Measurements from ENCODE around the gene LARGE1.

LARGE1 gene

DNA sequence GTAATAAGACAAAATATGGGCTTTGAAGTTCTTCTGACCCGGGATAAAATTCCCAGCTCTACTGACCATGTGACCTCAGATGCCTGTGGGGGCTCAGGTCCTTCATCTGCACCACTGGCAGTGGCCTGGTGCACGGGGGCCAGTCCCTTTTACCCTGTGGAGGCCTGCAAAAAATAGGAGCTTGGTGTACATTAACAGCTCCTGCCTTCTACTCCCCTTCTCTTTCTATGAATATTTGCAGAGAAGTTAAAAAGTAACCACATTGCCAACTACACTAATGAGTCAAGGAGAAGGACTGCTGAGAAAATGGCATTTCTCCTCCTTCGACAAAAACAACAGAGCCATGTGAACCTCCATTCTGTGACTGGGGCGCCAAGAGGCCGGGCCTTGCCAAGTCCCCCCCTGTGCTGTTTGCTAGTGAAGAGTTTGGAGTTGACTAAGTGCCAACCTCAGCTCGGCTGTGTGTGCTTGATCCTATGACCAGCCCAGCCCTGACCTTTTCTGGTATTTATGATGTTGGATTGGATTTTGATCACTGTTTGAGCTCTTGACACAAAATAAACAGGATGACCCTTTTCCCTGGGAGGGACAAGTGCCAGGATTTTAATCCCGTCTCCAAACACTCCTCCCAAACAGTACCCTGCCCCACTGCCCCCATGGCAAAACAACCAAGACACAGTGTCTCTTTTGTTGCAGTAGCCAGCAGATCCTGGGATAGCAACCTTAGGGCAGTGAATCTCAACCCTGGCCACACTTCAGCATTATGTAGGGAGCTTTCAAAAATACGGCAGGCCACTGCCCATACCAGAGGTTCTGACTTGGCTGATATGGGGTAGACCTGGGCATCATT, 380.1 kb downstream of the LARGE1 start:
- Histone ChIP-seq H3K36me3 (replicated peaks) (no peaks in the 10 kb centered on the region), H3K4me1 (no peaks in the 10 kb centered on the region), H3K4me3 (no peak overlapping the region), H3K27me3 (ENCODE audit: low read depth) (no peaks in the 10 kb centered on the region), H3K9me3 (no peaks in the 10 kb centered on the region)
- in situ Hi-C loops (cut with MboI; ENCODE audit: low sequenced_read_pairs), result no loop called here
- DNase-seq (ENCODE audit: low spot score in 2 of 2), result no peak

DNA sequence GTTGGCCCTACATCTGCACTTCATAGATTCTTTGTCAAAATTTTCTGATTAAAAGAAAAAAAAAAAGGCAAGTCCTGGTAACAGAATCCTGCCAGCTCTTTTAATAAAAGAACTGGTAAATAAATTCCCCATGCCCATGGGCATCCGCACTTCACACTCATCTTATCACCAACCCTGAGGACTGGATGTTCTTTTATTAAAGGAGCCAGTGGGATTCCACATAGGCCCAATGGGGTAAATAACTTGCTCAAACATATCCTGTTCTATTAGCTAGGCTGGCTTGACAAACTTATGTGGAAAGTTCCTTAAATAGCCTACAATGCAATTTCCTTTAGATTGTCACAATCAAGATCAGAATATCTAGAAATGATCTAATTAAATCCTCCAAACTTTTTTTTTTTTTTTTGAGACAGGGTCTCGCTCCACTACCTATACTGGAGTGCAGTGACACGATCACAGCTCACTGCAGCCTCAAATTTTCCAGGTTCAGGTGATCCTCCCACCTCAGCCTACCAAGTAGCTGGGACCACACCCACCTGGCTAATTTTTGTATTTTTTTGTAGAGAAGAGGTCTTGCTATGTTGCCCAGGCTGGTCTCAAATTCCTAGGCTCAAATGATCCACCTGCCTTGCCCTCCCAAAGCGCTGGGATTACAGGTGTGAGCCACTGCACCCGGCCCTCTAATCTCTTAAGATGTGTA, 380.9 kb downstream of the LARGE1 start:
- DNase-seq (ENCODE audit: low spot score in 2 of 2), result no peak
- H3K4me1 ChIP-seq, result no peaks in the 10 kb centered on the region
- no peaks in the 10 kb centered on the region for H3K9me3 ChIP-seq
- H3K36me3 ChIP-seq (replicated peaks), result no peaks in the 10 kb centered on the region
- in situ Hi-C loops (cut with MboI; ENCODE audit: low sequenced_read_pairs), result no loop called here
- no peak overlapping the region for H3K4me3 ChIP-seq
- no peaks in the 10 kb centered on the region for H3K27me3 ChIP-seq (ENCODE audit: low read depth)

DNA sequence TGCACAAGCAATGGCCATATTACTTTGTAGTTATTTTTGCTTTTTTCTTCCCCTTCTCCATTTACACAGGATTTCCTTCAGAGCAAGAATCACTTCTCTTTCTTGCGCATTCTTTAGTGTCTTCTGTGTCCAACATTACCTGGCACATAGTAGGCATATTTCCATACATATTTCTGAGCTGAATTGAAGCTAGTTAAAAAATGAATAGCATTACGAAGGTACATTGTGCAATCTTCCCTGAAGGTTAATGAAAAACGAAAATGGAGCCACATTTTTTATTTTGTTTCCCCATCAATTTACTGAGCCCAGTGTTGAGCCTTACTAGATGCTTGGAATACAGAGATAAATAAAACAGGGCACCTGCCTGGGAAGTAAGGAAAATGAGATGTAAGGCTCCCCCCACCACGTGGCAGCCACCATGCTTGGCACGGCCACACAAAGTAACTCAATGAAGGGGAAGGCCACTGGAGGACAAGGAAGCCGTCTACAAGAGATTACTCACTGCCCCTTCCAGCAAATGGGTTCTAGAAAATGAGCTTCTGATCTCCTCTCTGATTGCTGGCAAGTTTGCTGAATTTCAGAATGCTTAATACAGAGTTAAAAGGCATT, 381.9 kb downstream of the LARGE1 start:
- Histone ChIP-seq H3K9me3 (no peaks in the 10 kb centered on the region), H3K4me1 (no peaks in the 10 kb centered on the region), H3K4me3 (no peak overlapping the region), H3K36me3 (replicated peaks) (no peaks in the 10 kb centered on the region), H3K27me3 (ENCODE audit: low read depth) (no peaks in the 10 kb centered on the region)
- in situ Hi-C loops (cut with MboI; ENCODE audit: low sequenced_read_pairs), result no loop called here
- DNase-seq (ENCODE audit: low spot score in 2 of 2), result no peak

DNA sequence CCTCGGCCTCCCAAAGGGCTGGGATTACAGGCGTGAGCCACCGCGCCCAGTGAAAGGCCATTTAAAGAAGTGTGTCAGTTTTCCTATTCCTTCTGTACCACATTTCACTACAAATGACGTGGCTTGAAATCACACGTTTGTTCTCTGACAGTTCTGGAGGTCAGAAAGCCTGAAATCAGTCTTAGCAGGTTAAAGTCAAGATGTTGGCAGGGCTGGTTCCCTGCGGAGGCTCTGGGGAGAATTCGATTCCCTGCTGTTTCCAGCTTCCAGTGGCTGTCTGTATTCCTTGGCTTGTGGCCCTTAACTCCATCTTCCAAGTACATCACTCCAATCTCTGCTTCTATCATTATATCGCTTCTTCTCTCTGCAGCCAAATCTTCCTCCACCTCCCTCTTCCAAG, 383.2 kb downstream of the LARGE1 start:
- H3K4me3 ChIP-seq, result no peak overlapping the region
- in situ Hi-C loops (cut with MboI; ENCODE audit: low sequenced_read_pairs), result no loop called here
- no peaks in the 10 kb centered on the region for H3K4me1 ChIP-seq
- H3K27me3 ChIP-seq (ENCODE audit: low read depth), result no peaks in the 10 kb centered on the region
- H3K36me3 ChIP-seq (replicated peaks), result no peaks in the 10 kb centered on the region
- no peaks in the 10 kb centered on the region for H3K9me3 ChIP-seq
- no peak for DNase-seq (ENCODE audit: low spot score in 2 of 2)

DNA sequence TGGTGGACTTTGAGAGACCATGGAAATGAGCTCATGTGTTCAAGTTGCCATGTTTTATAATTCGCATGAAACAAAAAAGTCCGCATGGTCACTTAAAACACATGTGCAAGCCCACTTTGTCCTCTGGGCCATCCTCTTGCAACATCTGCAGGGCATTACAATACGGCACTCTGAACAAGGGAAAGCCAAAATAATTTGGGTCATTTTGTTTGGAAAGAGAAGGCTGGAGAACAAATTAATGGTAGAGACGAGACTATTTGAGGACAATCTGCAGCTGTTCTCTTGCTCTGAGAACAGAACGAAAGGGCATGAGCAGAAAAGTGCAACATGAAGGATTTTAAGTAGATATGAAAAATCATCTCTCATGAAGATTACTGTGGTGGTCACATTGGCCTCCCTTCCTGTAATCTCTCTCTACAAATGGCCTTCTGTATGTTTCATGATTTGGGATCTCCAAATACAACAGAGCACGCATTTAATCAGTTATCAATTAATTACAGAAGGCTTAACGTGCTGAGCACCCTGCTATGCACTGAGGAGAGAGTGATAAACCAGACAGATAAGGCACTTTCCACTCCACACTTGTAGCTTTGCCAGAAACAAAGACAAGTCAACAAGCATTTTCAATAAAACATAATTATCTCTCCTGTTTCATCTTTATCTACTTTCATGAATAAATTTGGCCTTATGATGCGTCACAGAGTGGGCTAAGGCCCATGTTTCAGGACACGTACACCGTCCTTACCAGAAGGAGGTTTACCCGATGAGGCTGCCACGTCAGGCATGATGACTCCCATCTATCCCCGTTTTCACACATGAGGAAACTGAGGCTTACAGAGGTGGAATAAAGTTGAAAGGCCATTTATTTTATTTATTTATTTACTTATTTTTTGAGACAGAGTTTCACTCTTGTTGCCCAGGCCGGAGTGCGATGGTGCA, 384.1 kb downstream of the LARGE1 start:
- DNase-seq (ENCODE audit: low spot score in 2 of 2), result no peak
- Histone ChIP-seq H3K4me3 (no peak overlapping the region), H3K4me1 (no peaks in the 10 kb centered on the region), H3K9me3 (no peaks in the 10 kb centered on the region), H3K27me3 (ENCODE audit: low read depth) (no peaks in the 10 kb centered on the region), H3K36me3 (replicated peaks) (no peaks in the 10 kb centered on the region)
- in situ Hi-C loops (cut with MboI; ENCODE audit: low sequenced_read_pairs), result no loop called here

- no peaks in the 10 kb centered on the region for H3K9me3 ChIP-seq
- DNase-seq (ENCODE audit: low spot score in 2 of 2), result no peak
- H3K36me3 ChIP-seq (replicated peaks), result no peaks in the 10 kb centered on the region
- no peaks in the 10 kb centered on the region for H3K4me1 ChIP-seq
- in situ Hi-C loops (cut with MboI; ENCODE audit: low sequenced_read_pairs), result no loop called here
- H3K4me3 ChIP-seq, result no peak overlapping the region
- no peaks in the 10 kb centered on the region for H3K27me3 ChIP-seq (ENCODE audit: low read depth)
Observed at GRCh38 chr22:33529424-33530113, 390.7 kb downstream of the LARGE1 start.

DNA sequence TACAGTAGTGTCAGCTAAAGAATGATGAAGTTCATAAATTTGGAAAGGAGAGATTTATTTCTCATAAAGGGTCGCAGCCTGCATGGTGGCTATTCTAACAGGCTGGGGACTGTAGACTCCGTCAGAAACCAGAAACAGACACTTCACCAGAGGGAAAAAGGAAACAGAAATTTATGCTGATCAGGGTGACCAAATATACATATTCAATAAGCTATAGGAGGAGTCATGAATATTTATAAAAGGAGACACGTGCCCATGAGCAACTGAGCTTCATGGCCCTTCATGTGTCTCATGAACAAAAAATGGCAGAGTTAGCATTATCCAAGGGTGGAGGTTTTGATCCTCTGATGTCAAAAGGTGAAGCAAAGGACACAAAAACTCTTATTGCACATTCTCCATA, 392.1 kb downstream of the LARGE1 start:
- no peak for DNase-seq (ENCODE audit: low spot score in 2 of 2)
- Histone ChIP-seq H3K36me3 (replicated peaks) (no peaks in the 10 kb centered on the region), H3K9me3 (no peaks in the 10 kb centered on the region), H3K27me3 (ENCODE audit: low read depth) (no peaks in the 10 kb centered on the region), H3K4me3 (no peak overlapping the region), H3K4me1 (no peaks in the 10 kb centered on the region)
- in situ Hi-C loops (cut with MboI; ENCODE audit: low sequenced_read_pairs), result no loop called here

DNA sequence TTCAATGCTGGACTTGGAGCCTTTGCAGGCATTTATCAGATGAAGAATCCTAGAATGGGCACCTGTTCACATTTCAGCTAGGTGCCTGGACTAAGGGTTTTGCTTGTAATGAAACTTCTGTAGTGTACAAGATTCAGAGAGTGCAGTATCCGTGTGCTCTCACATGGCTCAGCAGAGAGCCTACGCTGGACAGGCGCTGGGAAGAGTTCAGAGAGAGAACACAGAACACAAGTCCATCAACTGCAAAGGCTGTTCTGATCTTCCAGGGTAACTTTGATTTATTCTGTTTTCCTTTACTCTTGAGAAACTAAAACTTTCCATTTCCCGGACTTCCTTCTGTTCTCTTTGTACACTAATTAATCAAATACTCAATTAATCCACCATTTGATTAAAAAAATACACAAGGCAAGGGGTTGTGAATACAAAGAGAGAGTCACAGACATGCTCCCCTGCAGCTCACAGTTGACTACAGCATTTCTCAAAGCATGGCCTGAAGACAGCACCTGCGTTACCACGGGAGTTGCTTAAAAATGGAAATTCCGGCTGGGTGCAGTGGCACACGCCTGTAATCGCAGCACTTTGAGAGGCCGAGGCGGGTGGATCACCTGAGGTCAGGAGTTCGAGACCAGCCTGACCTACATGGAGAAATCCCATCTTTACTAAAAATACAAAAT, 393.7 kb downstream of the LARGE1 start:
- in situ Hi-C loops (cut with MboI; ENCODE audit: low sequenced_read_pairs), result no loop called here
- H3K4me1 ChIP-seq, result no peaks in the 10 kb centered on the region
- DNase-seq (ENCODE audit: low spot score in 2 of 2), result no peak

DNA sequence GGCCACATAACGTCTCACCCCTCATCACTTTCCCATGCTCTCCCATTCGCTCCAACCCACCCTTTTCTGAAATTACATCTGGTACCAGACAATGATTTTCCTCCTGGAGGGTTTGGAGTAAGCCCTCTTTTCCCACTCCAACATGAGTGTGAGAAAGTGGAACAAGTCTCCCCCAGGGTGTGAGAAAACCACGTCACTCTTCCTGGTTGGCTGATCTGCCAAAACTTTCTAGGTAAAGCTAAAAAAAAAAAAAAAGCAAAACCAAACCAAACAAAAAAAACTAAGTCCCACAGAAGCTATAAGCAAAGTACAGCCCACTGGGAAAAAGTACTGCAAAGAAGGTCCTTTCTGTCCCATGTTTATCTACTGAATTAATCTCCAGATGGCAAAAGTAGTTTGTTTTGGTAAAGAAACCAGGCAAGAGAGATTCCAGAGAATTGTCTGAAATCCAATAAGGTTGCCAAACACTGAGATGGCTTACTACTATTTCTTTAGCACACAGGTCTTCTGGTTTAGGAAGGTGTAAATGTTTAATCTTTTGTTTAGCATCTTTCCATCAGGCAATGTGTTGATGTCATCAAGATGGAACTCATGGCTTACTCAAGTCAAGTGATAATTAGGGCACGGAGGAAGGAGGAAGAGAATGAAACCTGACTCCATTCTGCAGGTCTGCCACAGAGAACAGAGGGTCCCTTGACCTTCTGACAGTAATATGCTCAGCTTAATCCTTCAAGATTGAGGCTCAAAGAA, 395.6 kb downstream of the LARGE1 start:
- H3K4me1 ChIP-seq, result no peaks in the 10 kb centered on the region

More for the DNA sequence above, 393.7 kb downstream of the LARGE1 start:
- no peaks in the 10 kb centered on the region for H3K9me3 ChIP-seq
- H3K4me3 ChIP-seq, result no peak overlapping the region
- H3K27me3 ChIP-seq (ENCODE audit: low read depth), result no peaks in the 10 kb centered on the region
- no peaks in the 10 kb centered on the region for H3K36me3 ChIP-seq (replicated peaks)

DNA sequence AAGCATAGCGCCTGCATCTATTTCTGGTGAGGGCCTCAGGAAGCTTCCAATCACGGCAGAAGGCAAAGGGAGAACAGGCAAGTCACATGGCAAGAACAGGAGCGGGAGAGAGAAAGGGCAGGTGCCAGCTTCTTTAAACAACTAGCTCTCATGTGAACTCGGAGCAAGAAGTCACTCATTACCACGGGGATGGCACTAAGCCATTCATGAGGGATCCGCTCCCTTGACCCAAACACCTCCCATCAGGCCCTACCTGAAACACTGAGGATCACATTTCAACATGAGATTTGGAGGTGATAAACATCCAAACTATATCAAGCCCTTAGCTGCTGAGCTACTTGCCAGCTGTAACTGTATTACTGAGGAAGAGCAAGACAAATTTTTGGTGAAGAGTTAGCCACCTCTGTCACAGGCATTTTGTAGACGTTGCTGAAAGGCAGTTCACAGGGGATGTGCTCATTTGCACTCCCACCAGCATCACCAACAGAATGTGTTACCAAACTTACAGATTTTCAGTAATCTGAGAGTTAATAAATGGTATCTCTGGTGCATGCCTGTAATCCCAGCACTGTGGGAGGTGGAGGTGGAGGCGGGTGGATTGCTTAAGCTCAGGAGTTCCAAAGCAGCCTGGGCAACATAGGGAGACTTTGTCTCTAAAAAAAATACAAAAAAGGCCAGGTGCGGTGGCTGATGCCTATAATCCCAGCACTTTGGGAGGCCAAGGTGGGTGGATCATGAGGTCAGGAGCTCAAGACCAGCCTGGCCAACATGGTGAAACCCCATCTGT, 398.2 kb downstream of the LARGE1 start:
- H3K36me3 ChIP-seq (replicated peaks), result no peaks in the 10 kb centered on the region
- H3K4me3 ChIP-seq, result no peak overlapping the region
- H3K4me1 ChIP-seq, result no peaks in the 10 kb centered on the region
- no peaks in the 10 kb centered on the region for H3K27me3 ChIP-seq (ENCODE audit: low read depth)
- in situ Hi-C loops (cut with MboI; ENCODE audit: low sequenced_read_pairs), result loop anchor here (25.0 kb wide), 1 partner anchor 590 kb away; no protein-coding TSS in a partner anchor
- H3K9me3 ChIP-seq, result no peaks in the 10 kb centered on the region
- no peak for DNase-seq (ENCODE audit: low spot score in 2 of 2)

More for the DNA sequence above, 395.6 kb downstream of the LARGE1 start:
- Histone ChIP-seq H3K9me3 (no peaks in the 10 kb centered on the region), H3K27me3 (ENCODE audit: low read depth) (no peaks in the 10 kb centered on the region), H3K36me3 (replicated peaks) (no peaks in the 10 kb centered on the region), H3K4me3 (no peak overlapping the region)
- no peak for DNase-seq (ENCODE audit: low spot score in 2 of 2)
- in situ Hi-C loops (cut with MboI; ENCODE audit: low sequenced_read_pairs), result loop anchor here (25.0 kb wide), 1 partner anchor 588 kb away; no protein-coding TSS in a partner anchor
